ENCODE data around the gene TSC22D1.
A peak's percentile ranks its signal among the peaks of the same experiment; 100 is the strongest.

The TSC22D1 gene

DNA sequence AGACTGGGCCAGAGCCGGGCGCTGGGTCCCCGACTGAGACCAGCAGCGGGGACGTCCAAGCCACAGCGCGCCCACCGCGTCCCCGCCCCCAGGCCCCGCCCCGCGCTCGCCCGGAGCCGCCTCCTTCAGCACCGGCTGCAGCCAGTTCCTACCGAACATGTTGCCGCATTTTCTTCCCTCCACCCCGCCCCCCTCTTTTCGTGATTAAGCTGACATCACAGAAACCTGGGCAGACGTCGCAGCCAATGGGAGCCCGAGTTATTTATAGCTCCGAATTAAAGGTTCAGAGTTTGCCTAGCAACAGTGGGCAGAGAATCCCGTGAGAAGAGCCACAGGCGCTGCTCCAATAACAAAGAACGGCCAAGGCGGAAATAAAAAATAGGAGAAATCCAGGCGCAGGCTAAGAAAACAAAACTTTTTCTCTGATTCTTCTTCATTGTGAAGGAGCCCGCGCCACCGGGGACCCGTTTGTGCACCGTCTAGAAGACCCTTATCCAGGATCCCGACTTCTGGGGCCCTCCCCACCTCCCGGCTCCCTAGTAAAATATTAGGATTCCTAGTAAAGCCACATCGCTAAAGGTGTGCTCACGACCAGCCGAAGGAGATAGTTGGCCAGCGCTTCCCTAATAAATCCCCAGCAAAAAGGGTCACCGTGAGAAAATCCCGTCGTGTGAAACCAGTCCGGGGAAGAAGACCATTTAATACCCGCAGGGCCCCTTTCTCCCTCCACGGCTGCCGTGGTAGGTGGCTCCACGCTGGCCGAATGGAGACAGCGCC lies 140.8 kb downstream of the TSC22D1 start:
- peak overlapping the region; percentile 63 for H3K4me2 ChIP-seq (ENCODE audit: low read length)
- peak; percentile 82 to 86 for DNase-seq
- peaks cover 10% of the 10 kb centered on the region for H3K79me2 ChIP-seq (ENCODE audit: control insufficient read depth, insufficient read depth, low read length, poor library complexity)
- peaks cover 6 to 12% of the 10 kb centered on the region in 2 experiments for H3K36me3 ChIP-seq (ENCODE audit: control insufficient read depth in 1 of 2, insufficient read depth in 2 of 2, low read length in 2 of 2)
- peak overlapping the region; percentile 96 for H2BK5ac ChIP-seq (ENCODE audit: low read depth, low read length, poor library complexity)
- peaks cover 6% of the 10 kb centered on the region in 2 experiments for H3K4me1 ChIP-seq (ENCODE audit: control insufficient read depth in 1 of 2, insufficient read depth in 2 of 2, low read length in 2 of 2)
- H4K91ac ChIP-seq (ENCODE audit: low read depth, low read length): peak overlapping the region; percentile 91
- peaks cover 11% of the 10 kb centered on the region for H3K79me1 ChIP-seq (ENCODE audit: low read length)
- peak overlapping the region; percentile 92 for H4K8ac ChIP-seq (ENCODE audit: low read depth, low read length)
- H2BK120ac ChIP-seq (ENCODE audit: insufficient read depth, low read length, poor library complexity): peak overlapping the region; percentile 68
- H3K27ac ChIP-seq (ENCODE audit: low read depth, low read length): peak overlapping the region; percentile 66
- peak overlapping the region; percentile 76 for H3K18ac ChIP-seq (ENCODE audit: low read length)
- H2AK5ac ChIP-seq (ENCODE audit: low read length): peak overlapping the region; percentile 68
- H3K23ac ChIP-seq (ENCODE audit: low read length): no peak overlapping the region
- peak overlapping the region; percentile 49 for H3K9ac ChIP-seq (ENCODE audit: low read length)
- H3K4ac ChIP-seq (ENCODE audit: low read depth, low read length): peak overlapping the region; percentile 97
- no peak overlapping the region for H2BK12ac ChIP-seq (ENCODE audit: low read length)
- peak overlapping the region; percentile 73 for H3K4me3 ChIP-seq (ENCODE audit: low read depth, low read length)
- H2AFZ ChIP-seq (ENCODE audit: insufficient read depth, low read length, poor library complexity): no peak overlapping the region
- H4K12ac ChIP-seq (ENCODE audit: low read depth, low read length): peak overlapping the region; percentile 96
- H3K14ac ChIP-seq (ENCODE audit: low read length): peak overlapping the region; percentile 90
- H3K27me3 ChIP-seq (ENCODE audit: insufficient read depth, low read length): no peaks in the 10 kb centered on the region
- no CpG with 5 or more reads among the region's 51 CpGs for WGBS (ENCODE audit: extremely low coverage, insufficient coverage, insufficient read length)
- H3K9me3 ChIP-seq (ENCODE audit: insufficient read depth, low read depth, low read length): no peaks in the 10 kb centered on the region

DNA sequence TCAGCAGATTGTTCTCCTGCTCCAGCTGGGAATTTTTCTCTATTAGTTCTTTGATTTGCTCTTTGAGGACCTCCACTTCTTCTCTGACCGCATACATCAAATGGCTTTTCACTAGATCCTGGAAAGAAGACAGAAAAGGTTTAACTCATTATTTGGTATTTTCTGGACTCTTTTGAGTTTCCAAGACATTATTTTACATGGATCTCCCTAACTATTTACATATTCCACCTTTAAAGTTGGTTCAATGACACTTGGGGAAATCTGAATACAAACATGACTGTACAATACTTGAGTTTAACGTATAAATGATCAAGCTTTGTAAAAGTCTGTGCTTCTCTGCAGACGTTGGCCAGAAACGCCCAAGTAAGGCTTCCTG lies 141.4 kb downstream of the TSC22D1 start:
- Histone ChIP-seq H2BK120ac (ENCODE audit: insufficient read depth, low read length, poor library complexity) (no peak overlapping the region), H4K91ac (ENCODE audit: low read depth, low read length) (peak overlapping the region; percentile 19), H3K4me2 (ENCODE audit: low read length) (peak overlapping the region; percentile 63), H4K12ac (ENCODE audit: low read depth, low read length) (no peak overlapping the region), H3K4ac (ENCODE audit: low read depth, low read length) (peak overlapping the region; percentile 16), H3K14ac (ENCODE audit: low read length) (peak overlapping the region; percentile 11), H3K9ac (ENCODE audit: low read length) (no peak overlapping the region), H3K4me3 (ENCODE audit: low read depth, low read length) (no peak overlapping the region), H3K4me1 (ENCODE audit: control insufficient read depth in 1 of 2, insufficient read depth in 2 of 2, low read length in 2 of 2) (peaks cover 6% of the 10 kb centered on the region in 2 experiments), H2AK5ac (ENCODE audit: low read length) (no peak overlapping the region), H3K9me3 (ENCODE audit: insufficient read depth, low read depth, low read length) (no peaks in the 10 kb centered on the region), H3K23ac (ENCODE audit: low read length) (no peak overlapping the region), H3K27me3 (ENCODE audit: insufficient read depth, low read length) (no peaks in the 10 kb centered on the region), H3K18ac (ENCODE audit: low read length) (no peak overlapping the region), H3K79me1 (ENCODE audit: low read length) (peaks cover 11% of the 10 kb centered on the region), H2AFZ (ENCODE audit: insufficient read depth, low read length, poor library complexity) (no peak overlapping the region), H4K8ac (ENCODE audit: low read depth, low read length) (peak overlapping the region; percentile 43), H2BK12ac (ENCODE audit: low read length) (no peak overlapping the region), H2BK5ac (ENCODE audit: low read depth, low read length, poor library complexity) (no peak overlapping the region), H3K36me3 (ENCODE audit: control insufficient read depth in 1 of 2, insufficient read depth in 2 of 2, low read length in 2 of 2) (peaks cover 6 to 12% of the 10 kb centered on the region in 2 experiments), H3K79me2 (ENCODE audit: control insufficient read depth, insufficient read depth, low read length, poor library complexity) (peaks cover 10% of the 10 kb centered on the region), H3K27ac (ENCODE audit: low read depth, low read length) (no peak overlapping the region)
- DNase-seq: no peak
- WGBS (ENCODE audit: extremely low coverage, insufficient coverage, insufficient read length): no CpG with 5 or more reads among the region's 4 CpGs

DNA sequence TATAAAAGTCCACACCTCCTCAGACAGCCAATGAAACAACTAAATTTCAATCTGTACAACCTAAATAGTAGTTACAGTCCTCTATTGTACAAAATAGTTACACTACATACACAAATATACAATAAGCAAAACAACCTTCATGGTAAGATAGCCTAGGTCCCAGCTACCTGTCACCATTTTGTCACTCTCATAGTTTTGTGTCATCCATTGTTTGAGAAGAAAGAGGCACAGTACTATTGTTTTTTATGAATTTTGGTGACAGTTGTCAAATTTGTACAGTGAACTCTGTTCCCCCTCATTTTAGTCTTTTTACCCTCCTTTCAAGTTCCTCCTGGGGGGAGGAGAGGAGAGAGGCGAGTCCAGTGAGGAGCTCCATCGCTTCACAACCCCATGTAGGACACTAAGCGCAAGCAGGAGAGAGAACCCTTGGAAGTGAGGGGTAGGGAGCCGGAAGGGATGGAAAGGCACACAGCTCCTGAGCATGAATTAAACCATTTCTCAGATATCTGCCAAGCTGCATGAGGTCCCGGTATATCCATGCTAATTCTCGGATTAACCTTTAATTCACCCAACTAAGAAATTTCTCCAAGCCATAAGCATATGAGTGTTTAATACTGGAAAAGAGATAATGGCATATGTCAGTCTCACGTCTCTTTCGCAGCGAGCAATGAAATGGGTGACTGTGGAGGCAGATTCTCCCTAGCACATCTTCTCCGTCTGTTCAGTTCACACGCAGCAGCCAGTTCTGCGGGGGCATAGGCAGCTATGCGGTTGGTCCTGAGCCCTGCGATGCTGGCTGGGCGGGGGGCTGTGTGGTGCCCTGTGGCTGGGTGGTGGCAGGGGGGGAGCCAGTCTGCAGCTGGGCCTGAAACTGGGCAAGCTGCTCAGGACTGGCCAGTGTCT lies 142.0 kb downstream of the TSC22D1 start:
- peaks cover 11% of the 10 kb centered on the region for H3K79me1 ChIP-seq (ENCODE audit: low read length)
- H3K27ac ChIP-seq (ENCODE audit: low read depth, low read length): no peak overlapping the region

DNA sequence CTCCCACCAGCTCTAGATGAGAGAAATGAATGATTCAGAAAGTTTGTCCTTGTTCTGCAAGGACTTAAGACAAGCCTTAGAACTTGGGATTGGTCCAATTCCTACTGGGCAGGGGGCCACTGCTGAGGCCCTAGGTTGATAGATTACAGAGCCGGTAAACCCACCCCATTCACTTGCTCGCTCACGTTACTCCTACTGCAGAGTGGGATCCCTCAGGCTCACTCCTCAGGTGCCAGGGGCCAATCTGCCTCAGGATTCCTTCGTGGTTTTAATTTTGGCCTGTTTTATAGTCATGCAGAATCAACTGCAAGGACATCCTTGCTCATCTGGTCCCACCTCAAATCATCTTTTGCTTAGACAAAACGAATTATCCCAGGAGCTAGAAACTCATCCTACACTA lies 143.5 kb downstream of the TSC22D1 start:
- Histone ChIP-seq H3K9me3 (ENCODE audit: insufficient read depth, low read depth, low read length) (no peaks in the 10 kb centered on the region), H3K79me2 (ENCODE audit: control insufficient read depth, insufficient read depth, low read length, poor library complexity) (peaks cover 10% of the 10 kb centered on the region), H3K27ac (ENCODE audit: low read depth, low read length) (no peak overlapping the region), H3K4me2 (ENCODE audit: low read length) (no peak overlapping the region), H4K12ac (ENCODE audit: low read depth, low read length) (no peak overlapping the region), H3K27me3 (ENCODE audit: insufficient read depth, low read length) (no peaks in the 10 kb centered on the region), H3K18ac (ENCODE audit: low read length) (no peak overlapping the region), H3K4me3 (ENCODE audit: low read depth, low read length) (no peak overlapping the region), H3K23ac (ENCODE audit: low read length) (no peak overlapping the region), H2AK5ac (ENCODE audit: low read length) (no peak overlapping the region), H2AFZ (ENCODE audit: insufficient read depth, low read length, poor library complexity) (no peak overlapping the region), H4K91ac (ENCODE audit: low read depth, low read length) (no peak overlapping the region), H3K4me1 (ENCODE audit: control insufficient read depth in 1 of 2, insufficient read depth in 2 of 2, low read length in 2 of 2) (peaks cover 6 to 8% of the 10 kb centered on the region in 2 experiments), H3K79me1 (ENCODE audit: low read length) (peaks cover 11% of the 10 kb centered on the region), H3K4ac (ENCODE audit: low read depth, low read length) (no peak overlapping the region), H4K8ac (ENCODE audit: low read depth, low read length) (no peak overlapping the region), H3K9ac (ENCODE audit: low read length) (no peak overlapping the region), H2BK12ac (ENCODE audit: low read length) (no peak overlapping the region), H3K36me3 (ENCODE audit: control insufficient read depth in 1 of 2, insufficient read depth in 2 of 2, low read length in 2 of 2) (peaks cover 6 to 12% of the 10 kb centered on the region in 2 experiments), H2BK5ac (ENCODE audit: low read depth, low read length, poor library complexity) (no peak overlapping the region), H3K14ac (ENCODE audit: low read length) (no peak overlapping the region), H2BK120ac (ENCODE audit: insufficient read depth, low read length, poor library complexity) (no peak overlapping the region)
- DNase-seq: no peak
- WGBS (ENCODE audit: extremely low coverage, insufficient coverage, insufficient read length): no CpG with 5 or more reads among the region's 5 CpGs

More for the DNA sequence above, 142.0 kb downstream of the TSC22D1 start:
- H3K9me3 ChIP-seq (ENCODE audit: insufficient read depth, low read depth, low read length): no peaks in the 10 kb centered on the region
- H3K4me1 ChIP-seq (ENCODE audit: control insufficient read depth in 1 of 2, insufficient read depth in 2 of 2, low read length in 2 of 2): peaks cover 6% of the 10 kb centered on the region in 2 experiments
- H2AK5ac ChIP-seq (ENCODE audit: low read length): no peak overlapping the region
- H3K9ac ChIP-seq (ENCODE audit: low read length): no peak overlapping the region
- H3K23ac ChIP-seq (ENCODE audit: low read length): no peak overlapping the region
- no peak overlapping the region for H3K18ac ChIP-seq (ENCODE audit: low read length)
- H3K27me3 ChIP-seq (ENCODE audit: insufficient read depth, low read length): no peaks in the 10 kb centered on the region
- H3K4ac ChIP-seq (ENCODE audit: low read depth, low read length): peak overlapping the region; percentile 16
- H2BK120ac ChIP-seq (ENCODE audit: insufficient read depth, low read length, poor library complexity): no peak overlapping the region
- H3K79me2 ChIP-seq (ENCODE audit: control insufficient read depth, insufficient read depth, low read length, poor library complexity): peaks cover 10% of the 10 kb centered on the region
- H4K12ac ChIP-seq (ENCODE audit: low read depth, low read length): no peak overlapping the region
- H3K4me2 ChIP-seq (ENCODE audit: low read length): peak overlapping the region; percentile 63
- H2AFZ ChIP-seq (ENCODE audit: insufficient read depth, low read length, poor library complexity): no peak overlapping the region
- no CpG with 5 or more reads among the region's 15 CpGs for WGBS (ENCODE audit: extremely low coverage, insufficient coverage, insufficient read length)
- H3K36me3 ChIP-seq (ENCODE audit: control insufficient read depth in 1 of 2, insufficient read depth in 2 of 2, low read length in 2 of 2): peaks cover 6 to 12% of the 10 kb centered on the region in 2 experiments
- H4K8ac ChIP-seq (ENCODE audit: low read depth, low read length): no peak overlapping the region
- H3K14ac ChIP-seq (ENCODE audit: low read length): peak overlapping the region; percentile 11
- DNase-seq: no peak
- H2BK12ac ChIP-seq (ENCODE audit: low read length): no peak overlapping the region
- no peak overlapping the region for H2BK5ac ChIP-seq (ENCODE audit: low read depth, low read length, poor library complexity)
- H4K91ac ChIP-seq (ENCODE audit: low read depth, low read length): peak overlapping the region; percentile 19
- H3K4me3 ChIP-seq (ENCODE audit: low read depth, low read length): no peak overlapping the region

Measured in trophoblast cell (in vitro differentiated cells and primary cell).